Activated naive CD4-positive, alpha-beta T cell treated with Interleukin-2 at 50 U/mL for 16 hours (primary cell): ENCODE data around the gene CYSLTR2.
"Not testable (repeated sequence)": the region's sequence is repeated elsewhere in the genome, so short reads cannot be mapped to it uniquely, and the experiment has no call there.

Source experiments
- DNase-seq: peaks from one replicate; pipeline ENCODE4 v3.0.0-alpha.2; 2020

Gene CYSLTR2

GRCh38 chr13:48645845-48646244 is 7.9 kb upstream of the CYSLTR2 start:
- DNase-seq: no peak

GRCh38 chr13:48646791-48647190 is 6.9 kb upstream of the CYSLTR2 start:
- DNase-seq: no peak

- no peak for DNase-seq
Observed at GRCh38 chr13:48647625-48648024, 6.1 kb upstream of the CYSLTR2 start.

GRCh38 chr13:48648446-48648845 is 5.3 kb upstream of the CYSLTR2 start:
- DNase-seq: no peak

- no peak for DNase-seq
Observed at GRCh38 chr13:48652851-48653471, 768 bp upstream of the CYSLTR2 start.

GRCh38 chr13:48654511-48654910 is 782 bp downstream of the CYSLTR2 start:
- DNase-seq: no peak

GRCh38 chr13:48655291-48655690 is 1.6 kb downstream of the CYSLTR2 start:
- DNase-seq: no peak

- no peak for DNase-seq
Observed at GRCh38 chr13:48656608-48657007, 2.9 kb downstream of the CYSLTR2 start.

- no peak for DNase-seq
Observed at GRCh38 chr13:48660361-48661076, 6.8 kb downstream of the CYSLTR2 start.

- DNase-seq: no peak
Observed at GRCh38 chr13:48661107-48661506, 7.4 kb downstream of the CYSLTR2 start.

GRCh38 chr13:48662226-48662625 is 8.5 kb downstream of the CYSLTR2 start:
- no peak for DNase-seq

- DNase-seq: no peak
Observed at GRCh38 chr13:48667136-48667535, 13.4 kb downstream of the CYSLTR2 start.

GRCh38 chr13:48671421-48671820 is 17.7 kb downstream of the CYSLTR2 start:
- DNase-seq: not testable (repeated sequence)

GRCh38 chr13:48675247-48675646 is 21.5 kb downstream of the CYSLTR2 start:
- no peak for DNase-seq

GRCh38 chr13:48678316-48678715 is 24.6 kb downstream of the CYSLTR2 start:
- DNase-seq: no peak

- DNase-seq: no peak
Observed at GRCh38 chr13:48679941-48680680, 26.4 kb downstream of the CYSLTR2 start.

GRCh38 chr13:48680756-48681392 is 27.1 kb downstream of the CYSLTR2 start:
- DNase-seq: no peak

GRCh38 chr13:48681905-48682304 is 28.2 kb downstream of the CYSLTR2 start:
- DNase-seq: no peak

- no peak for DNase-seq
Observed at GRCh38 chr13:48682436-48682835, 28.7 kb downstream of the CYSLTR2 start.

GRCh38 chr13:48686636-48687210 is 33.0 kb downstream of the CYSLTR2 start:
- no peak for DNase-seq

- no peak for DNase-seq
Observed at GRCh38 chr13:48687249-48687648, 33.5 kb downstream of the CYSLTR2 start.

- DNase-seq: no peak
Observed at GRCh38 chr13:48693998-48694397, 40.3 kb downstream of the CYSLTR2 start.

- no peak for DNase-seq
Observed at GRCh38 chr13:48695776-48696175, 42.0 kb downstream of the CYSLTR2 start.
